Endothelial cell of umbilical vein (primary cell): ENCODE data around the gene HEPHL1. TPM values are rescaled to one million over a fixed set of nuclear protein-coding genes. Genes with fewer than 3 reads are reported as not detected.

Experiments
- BruUV-seq: library from RNA; stranded (reverse); fragments of 400-500 nt; replicated peaks from 2 replicates; lab custom pipeline; 2021; lab: Mats Ljungman, UMichigan
- CTCF ChIA-PET: fragments of 300-600, 350-600 bp; sonication (Branson Sonifier 250); formaldehyde crosslinking; loops from one replicate; lab custom pipeline; 2021; ENCODE audit warnings: antibody characterized with exemption, inconsistent platforms; lab: Charles Lee
- POLR2A ChIA-PET: fragments of 300-600, 350-600 bp; sonication (Branson Sonifier 250); formaldehyde crosslinking; loops from one replicate; lab custom pipeline; 2021; ENCODE audit warnings: antibody characterized with exemption, inconsistent platforms; lab: Charles Lee
- DNase-seq: peaks from one replicate; pipeline ENCODE4 v3.0.0-alpha.2; 2011; ENCODE audit warnings: low read depth, low spot score
- FAIRE-seq: peaks from 2 replicates; lab custom pipeline; 2011; peaks lifted over from hg19 to GRCh38; lab: Jason Lieb, UNC
- H2AFZ ChIP-seq: 2 replicates; pipeline ENCODE4 v1.6.0; 2012; ENCODE audit warnings: low read depth, low read length, control low read depth, inconsistent platforms
- H3K27ac ChIP-seq: 2 replicates; pipeline ENCODE4 v1.5.1; 2011; ENCODE audit warnings: low read depth, mild to moderate bottlenecking, control low read depth, low read length, moderate library complexity; ENCODE audit not compliant: insufficient read depth
- H3K27me3 ChIP-seq, 2 experiments: 2 replicates each; pipeline versions ENCODE4 v1.6.0 to v1.6.1; 2011; ENCODE audit warnings: low read length in 2 of 2, mixed read lengths in 1 of 2; ENCODE audit not compliant: control insufficient read depth in 2 of 2, insufficient read depth in 2 of 2
- H3K36me3 ChIP-seq, 2 experiments: 2 replicates in 1 of 2; 3 replicates in 1 of 2; pipeline ENCODE4 v1.5.1; 2011; ENCODE audit warnings: low read length in 2 of 2, mild to moderate bottlenecking in 1 of 2, moderate library complexity in 1 of 2; ENCODE audit not compliant: control insufficient read depth in 2 of 2, insufficient read depth in 2 of 2; ENCODE audit errors: extremely low read depth in 1 of 2
- H3K4me1 ChIP-seq: 3 replicates; pipeline ENCODE4 v1.5.1; 2011; ENCODE audit warnings: mild to moderate bottlenecking, low read length; ENCODE audit not compliant: control insufficient read depth, insufficient read depth; ENCODE audit errors: extremely low read depth
- H3K4me2 ChIP-seq: 2 replicates; pipeline ENCODE4 v1.6.1; 2011; ENCODE audit warnings: low read length, control low read depth, mixed read lengths; ENCODE audit not compliant: insufficient read depth
- H3K4me3 ChIP-seq, 3 experiments: fragments of 200-600 bp in 1 of 3; sonication (generic), shearing (Covaris generic) in 1 of 3; replicated peaks in 1 of 3; 2 replicates each; pipeline ENCODE4 v1.5.1; 2011 to 2016; ENCODE audit warnings: control low read depth in 3 of 3, low read length in 3 of 3, mild to moderate bottlenecking in 2 of 3, inconsistent platforms in 1 of 3, low read depth in 1 of 3, moderate library complexity in 1 of 3; ENCODE audit not compliant: insufficient read depth in 1 of 3
- H3K79me2 ChIP-seq: 2 replicates; pipeline ENCODE4 v1.6.0; 2012; ENCODE audit warnings: low read length, inconsistent platforms; ENCODE audit not compliant: control insufficient read depth, insufficient read depth
- H3K9ac ChIP-seq: replicated peaks from 2 replicates; pipeline ENCODE3; 2011; ENCODE audit warnings: low read length, control low read depth; ENCODE audit not compliant: insufficient read depth; ENCODE audit errors: extremely low read depth
- H3K9me1 ChIP-seq: replicated peaks from 3 replicates; pipeline ENCODE4 v1.6.0; 2011; ENCODE audit warnings: mild to moderate bottlenecking, low read length; ENCODE audit not compliant: control insufficient read depth, insufficient read depth; ENCODE audit errors: extremely low read depth
- H3K9me3 ChIP-seq: replicated peaks from 2 replicates; pipeline ENCODE4 v1.5.1; 2012; ENCODE audit warnings: low read length, inconsistent platforms; ENCODE audit not compliant: control insufficient read depth, insufficient read depth
- H4K20me1 ChIP-seq: replicated peaks from 2 replicates; pipeline ENCODE3; 2011; ENCODE audit warnings: mild to moderate bottlenecking, low read length; ENCODE audit not compliant: control insufficient read depth, insufficient read depth; ENCODE audit errors: extremely low read depth
- CTCF ChIP-seq, 2 donors: IDR thresholded peaks; 1 replicate in 1 of 2; 2 replicates in 1 of 2; pipeline ENCODE4 v1.5.1; 2011; ENCODE audit warnings: low read length in 2 of 2, mild to moderate bottlenecking in 2 of 2, moderate library complexity in 2 of 2, control low read depth in 1 of 2, inconsistent platforms in 1 of 2, low read depth in 1 of 2; ENCODE audit not compliant: insufficient read depth in 1 of 2; ENCODE audit errors: extremely low read depth in 1 of 2
- EZH2 ChIP-seq: IDR thresholded peaks from 2 replicates; pipeline ENCODE4 v1.6.1; 2012; ENCODE audit warnings: borderline replicate concordance, low read depth, mild to moderate bottlenecking, moderate library complexity, low read length, inconsistent platforms; ENCODE audit not compliant: severe bottlenecking
- FOS ChIP-seq: IDR thresholded peaks from 2 replicates; pipeline ENCODE4 v1.6.1; 2011; ENCODE audit warnings: mild to moderate bottlenecking, low read length, moderate library complexity, borderline replicate concordance; ENCODE audit not compliant: insufficient read depth
- GATA2 ChIP-seq: IDR thresholded peaks from 2 replicates; pipeline ENCODE4 v1.7.0; 2011; ENCODE audit warnings: low read depth, mild to moderate bottlenecking, moderate library complexity, mixed read lengths, low read length; ENCODE audit not compliant: insufficient read length, insufficient read depth
- JUN ChIP-seq: IDR thresholded peaks from 2 replicates; pipeline ENCODE4 v1.6.1; 2011; ENCODE audit warnings: borderline replicate concordance, low read depth; ENCODE audit not compliant: insufficient read length, insufficient read depth
- MAX ChIP-seq: IDR thresholded peaks from 2 replicates; pipeline ENCODE4 v1.6.1; 2011; ENCODE audit not compliant: insufficient read depth, insufficient read length
- MYC ChIP-seq: IDR thresholded peaks from one replicate; pipeline ENCODE4 v1.6.1; 2011; ENCODE audit warnings: mild to moderate bottlenecking, low read depth, low read length
- POLR2A ChIP-seq: IDR thresholded peaks from 2 replicates; pipeline ENCODE4 v1.6.1; 2012; ENCODE audit warnings: low read depth, mild to moderate bottlenecking, control low read depth, low read length
- POLR2AphosphoS5 ChIP-seq: IDR thresholded peaks from 2 replicates; pipeline ENCODE4 v1.6.1; 2012; ENCODE audit warnings: low read depth, mild to moderate bottlenecking, control low read depth, low read length, moderate library complexity; ENCODE audit not compliant: insufficient read depth
- dilution Hi-C: fragments of 300-500 bp; cut with MboI; formaldehyde crosslinking; loops from one replicate; pipeline ENCODE4 v1.15.0; 2019; ENCODE audit warnings: low sequenced_read_pairs; ENCODE audit not compliant: extremely low pct_ligation_motif_present
- intact Hi-C: fragments of 100-400 bp; cut with micrococcal nuclease; formaldehyde crosslinking; loops from one replicate; pipeline ENCODE4 v1.10.0; 2022
- polyA plus RNA-seq, 4 experiments: library from polyadenylated mRNA; depleted of rRNA in 3 of 4; stranded (reverse) in 3 of 4; unstranded in 1 of 4; fragments of >200 nt; gene quantifications; 2 replicates each; pipeline versions ENCODE4 v1.2.1 to v1.2.3, GENCODE V29; 2011 to 2012; ENCODE audit warnings: missing spikeins in 1 of 4
- total RNA-seq: library from RNA; stranded (reverse); gene quantifications from 2 replicates; pipeline ENCODE4 v1.2.3, GENCODE V29; 2021

HEPHL1 gene
- total and polyA plus RNA-seq, 2 donors (not counting 3 experiments of a cell fraction or from before 2014, with no cell fraction given), result not detected

- intact Hi-C loops, result loop anchor here (5.0 kb wide), 1 partner anchor 603 kb away; the partner anchor contains the start of gene SMCO4
- BruUV-seq, result no TSS peak
- TF ChIP-seq GATA2 (no peak), FOS (no peak)
- H3K79me2 ChIP-seq, result peaks cover 67% of the 10 kb centered on the region
- no peaks in the 10 kb centered on the region for H3K9me1 ChIP-seq
- no peak overlapping the region for H3K4me3 ChIP-seq
- H3K4me2 ChIP-seq, result no peak overlapping the region
- H3K4me1 ChIP-seq, result peaks cover 47% of the 10 kb centered on the region
- no peaks in the 10 kb centered on the region for H4K20me1 ChIP-seq
- H3K27me3 ChIP-seq, result no peaks in the 10 kb centered on the region
- FAIRE-seq, result no peak
- no peaks in the 10 kb centered on the region for H3K9me3 ChIP-seq
- dilution Hi-C loops, result no loop called here
- CTCF ChIA-PET, result interaction anchor here (1.5 kb wide), 1 partner anchor 13 kb away, joined by 3 read pairs; no protein-coding TSS in a partner anchor
- H3K9ac ChIP-seq, result no peak overlapping the region
- DNase-seq, result no peak
- POLR2A ChIA-PET, result no interaction called here
- H2AFZ ChIP-seq, result no peak overlapping the region
- H3K27ac ChIP-seq, result no peak overlapping the region
- H3K36me3 ChIP-seq, result no peaks in the 10 kb centered on the region
Observed at GRCh38 chr11:94145431-94145830, 124.3 kb downstream of the HEPHL1 start.

GRCh38 chr11:94145916-94146315 lies 124.8 kb downstream of the HEPHL1 start:
- POLR2A ChIA-PET, result no interaction called here
- Histone ChIP-seq H3K4me3 (no peak overlapping the region), H3K9me3 (no peaks in the 10 kb centered on the region), H3K79me2 (peaks cover 68% of the 10 kb centered on the region), H4K20me1 (no peaks in the 10 kb centered on the region), H3K4me2 (no peak overlapping the region), H3K9ac (no peak overlapping the region), H3K9me1 (no peaks in the 10 kb centered on the region), H3K4me1 (peaks cover 43% of the 10 kb centered on the region), H3K27ac (no peak overlapping the region), H2AFZ (no peak overlapping the region), H3K27me3 (no peaks in the 10 kb centered on the region), H3K36me3 (no peaks in the 10 kb centered on the region)
- BruUV-seq, result no TSS peak
- FAIRE-seq (no peak), DNase-seq (no peak)
- dilution Hi-C loops (no loop called here), intact Hi-C loops (loop anchor here (5.0 kb wide), 1 partner anchor 604 kb away; the partner anchor contains the start of gene SMCO4)
- CTCF ChIA-PET, result interaction anchor here (1.5 kb wide), 1 partner anchor 14 kb away, joined by 3 read pairs; no protein-coding TSS in a partner anchor
- TF ChIP-seq POLR2A, result no peak
- TF ChIP-seq FOS, result no peak
- TF ChIP-seq MAX, result no peak
- TF ChIP-seq JUN, result no peak
- no peak for TF ChIP-seq POLR2AphosphoS5
- TF ChIP-seq MYC, result no peak
- no peak for TF ChIP-seq EZH2
- no peak for TF ChIP-seq GATA2
- TF ChIP-seq CTCF (IDR thresholded peaks at IDR 0.05; ENCODE audit: extremely low read depth in 1 of 2, insufficient read depth in 1 of 2, low read depth in 1 of 2, low read length in 2 of 2), result no peak
